ENCODE results near the gene ADIPOR2. TPM values are rescaled to one million over a fixed set of nuclear protein-coding genes. Genes with fewer than 3 reads are reported as not detected.

The ADIPOR2 gene
- total RNA-seq, 2 experiments from 2014 or later: 43.8 to 47.3 TPM

DNA sequence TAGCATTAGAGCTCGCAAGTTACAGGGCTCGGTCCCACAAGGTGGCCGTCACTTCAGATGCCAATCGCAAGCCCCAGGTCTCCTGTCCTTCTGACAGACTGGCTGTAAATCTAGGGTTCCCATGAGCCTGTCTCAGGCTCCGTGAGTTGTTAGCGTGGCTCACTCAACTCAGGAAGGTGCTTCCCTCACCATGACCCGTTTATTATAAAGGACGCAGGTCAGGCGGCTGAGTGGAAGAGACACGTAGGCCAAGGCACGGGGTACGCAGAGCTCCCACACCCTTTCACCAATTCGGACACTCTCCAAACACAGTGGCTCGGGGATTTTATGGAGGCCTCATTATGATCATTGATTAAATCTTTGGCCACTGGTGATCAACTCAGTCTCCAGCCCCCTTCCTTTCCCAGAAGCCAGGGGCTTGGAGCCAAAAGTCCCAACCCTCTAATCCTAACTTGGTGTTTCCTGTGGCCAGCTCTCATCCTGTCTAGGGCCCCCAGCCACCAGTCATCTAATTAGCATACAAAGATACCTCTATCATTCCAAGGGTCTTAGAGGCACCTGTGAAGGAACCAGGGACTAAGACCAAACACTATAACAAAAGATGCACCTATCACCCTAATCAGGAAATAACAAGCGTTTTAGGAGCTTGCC lies 103.7 kb downstream of the ADIPOR2 start:
- intact Hi-C loops (cut with micrococcal nuclease): loop anchor here (5.0 kb wide), 2 partner anchors 498 to 788 kb away; no protein-coding TSS in a partner anchor
- POLR2A ChIA-PET: interaction anchor here (1.2 to 2.3 kb wide), 2 partner anchors 119 to 145 kb away, joined by 3 to 9 read pairs; no protein-coding TSS in a partner anchor
- CTCF ChIA-PET: interaction anchor here (1.3 to 9.8 kb wide), 5 partner anchors 133 to 165 kb away, joined by 5 to 498 read pairs (median 9); partner anchors contain the start of gene WNT5B
- H3K4me3 Mint-ChIP-seq: no peak overlapping the region
- H3K9me3 Mint-ChIP-seq: no peaks in the 10 kb centered on the region
- no peaks in the 10 kb centered on the region for H3K36me3 Mint-ChIP-seq
- H3K27me3 Mint-ChIP-seq: no peaks in the 10 kb centered on the region
- H3K27ac Mint-ChIP-seq: no peak overlapping the region
- DNase-seq: no peak
- H3K4me1 Mint-ChIP-seq (ENCODE audit: low read depth): peaks cover 18% of the 10 kb centered on the region

DNA sequence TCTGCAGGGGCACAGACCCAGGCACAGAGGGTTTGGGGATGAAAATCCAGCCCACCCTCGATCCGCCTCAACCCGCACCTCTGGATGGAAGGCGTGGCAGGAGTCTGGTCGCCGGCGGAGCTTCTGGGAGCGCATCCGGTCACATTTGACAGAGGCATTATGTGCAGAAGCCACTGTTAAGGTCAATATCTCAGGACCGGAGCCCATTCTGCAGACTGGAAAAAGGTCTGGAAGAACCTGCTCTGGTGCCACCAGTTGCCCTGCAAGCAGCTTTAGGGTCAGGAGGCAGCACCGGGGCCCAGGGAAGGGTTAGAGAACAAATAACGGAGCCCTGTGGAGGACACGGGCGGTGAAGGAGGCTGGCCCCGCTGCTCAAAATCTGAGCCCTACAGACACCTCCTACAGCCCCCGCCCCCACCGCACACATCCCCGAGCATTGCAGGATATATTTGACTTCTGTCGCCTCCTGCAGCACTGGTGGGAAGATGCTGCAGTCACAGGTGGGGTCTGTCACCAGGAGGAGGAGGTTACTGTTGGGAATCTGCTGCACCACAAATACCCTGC lies 104.4 kb downstream of the ADIPOR2 start:
- CTCF ChIA-PET: interaction anchor here (0.9 to 9.8 kb wide), 8 partner anchors 105 to 199 kb away, joined by 3 to 498 read pairs (median 6); partner anchors contain the start of genes ADIPOR2 and WNT5B
- DNase-seq: no peak
- intact Hi-C loops (cut with micrococcal nuclease): loop anchor here (5.0 kb wide), 2 partner anchors 497 to 787 kb away; no protein-coding TSS in a partner anchor

DNA sequence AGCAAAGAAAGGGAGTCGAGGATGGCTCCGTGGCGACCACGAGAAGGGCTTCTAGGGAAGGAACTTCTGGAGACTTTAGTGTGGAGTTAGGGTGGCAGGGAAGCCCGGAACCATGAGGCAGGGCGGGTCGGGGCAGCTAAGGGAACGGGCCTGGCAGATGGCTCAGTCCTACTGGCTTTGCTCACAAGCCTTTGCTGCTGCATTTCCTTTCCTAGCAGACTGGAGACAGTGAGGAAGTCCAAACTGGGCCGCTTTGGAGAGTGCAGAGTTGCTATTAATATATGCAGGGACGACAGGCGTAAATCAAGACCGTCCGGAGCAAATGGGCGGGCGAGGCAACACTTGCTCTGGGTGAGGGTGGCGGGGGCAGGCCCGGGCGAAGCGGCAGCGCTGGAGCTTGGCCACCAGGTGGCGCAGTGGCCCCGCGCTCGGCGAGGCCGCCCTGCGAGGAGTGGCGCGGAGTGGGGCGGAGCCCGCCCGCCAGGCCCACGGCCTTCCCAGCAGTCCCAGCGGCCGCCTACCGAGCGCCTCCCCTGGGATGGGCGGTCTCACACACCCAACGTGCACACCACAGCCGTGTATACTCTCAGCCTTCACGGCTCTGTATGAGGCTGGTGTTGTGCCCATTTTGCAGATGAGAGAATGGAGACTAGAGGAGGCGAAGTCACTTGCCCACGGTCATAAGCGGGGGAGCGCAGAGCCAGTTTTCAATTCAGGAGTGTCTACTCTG lies 105.1 kb downstream of the ADIPOR2 start:
- peak; percentile 96 for DNase-seq
- Mint-ChIP-seq H3K4me3 (peak overlapping the region; percentile 82), H3K4me1 (ENCODE audit: low read depth) (peaks cover 15% of the 10 kb centered on the region), H3K36me3 (no peaks in the 10 kb centered on the region), H3K27me3 (no peaks in the 10 kb centered on the region), H3K9me3 (no peaks in the 10 kb centered on the region), H3K27ac (peak overlapping the region; percentile 92)
- CTCF ChIA-PET: interaction anchor here (0.9 to 9.8 kb wide), 8 partner anchors 105 to 198 kb away, joined by 3 to 498 read pairs (median 6); partner anchors contain the start of genes ADIPOR2 and WNT5B
- intact Hi-C loops (cut with micrococcal nuclease): loop anchor here (1.0 to 5.0 kb wide), 6 partner anchors 8 to 786 kb away; no protein-coding TSS in a partner anchor
- POLR2A ChIA-PET: interaction anchor here (0.7 to 2.3 kb wide), 2 partner anchors 64 to 144 kb away, joined by 3 to 9 read pairs; no protein-coding TSS in a partner anchor

More for the DNA sequence above, 104.4 kb downstream of the ADIPOR2 start:
- Mint-ChIP-seq H3K4me3 (peak overlapping the region; percentile 82), H3K36me3 (no peaks in the 10 kb centered on the region), H3K27ac (peak overlapping the region; percentile 16), H3K4me1 (ENCODE audit: low read depth) (peaks cover 18% of the 10 kb centered on the region), H3K9me3 (no peaks in the 10 kb centered on the region), H3K27me3 (no peaks in the 10 kb centered on the region)
- POLR2A ChIA-PET: interaction anchor here (0.7 to 2.3 kb wide), 3 partner anchors 64 to 145 kb away, joined by 3 to 9 read pairs (median 3); no protein-coding TSS in a partner anchor

DNA sequence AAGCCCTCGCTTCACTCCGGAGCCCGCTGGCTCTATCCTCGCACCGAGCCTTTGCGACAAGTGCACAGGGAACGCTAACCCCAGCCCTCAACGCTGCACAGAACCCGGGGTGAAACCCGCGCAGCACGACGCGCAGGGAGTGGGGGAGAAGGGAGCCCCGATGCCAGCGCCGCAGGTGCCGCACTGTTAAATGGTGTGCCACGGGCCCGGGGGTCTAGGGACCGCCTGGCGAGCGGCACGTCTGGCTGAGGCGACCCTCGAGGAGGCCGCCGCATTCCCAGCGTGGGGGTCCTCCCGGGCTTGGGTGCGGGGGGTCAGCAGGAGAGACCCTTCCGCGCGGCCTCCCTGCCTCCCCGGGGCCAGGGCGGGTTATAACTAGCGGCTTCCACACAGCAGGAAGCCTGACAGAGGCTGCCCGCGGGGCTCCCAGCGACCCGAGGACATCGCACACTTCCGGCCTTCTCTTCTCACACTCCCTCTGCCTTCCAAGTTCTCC lies 105.7 kb downstream of the ADIPOR2 start:
- Mint-ChIP-seq H3K9me3 (no peaks in the 10 kb centered on the region), H3K4me1 (ENCODE audit: low read depth) (peaks cover 9% of the 10 kb centered on the region)
- CTCF ChIA-PET: interaction anchor here (1.0 to 9.8 kb wide), 6 partner anchors 106 to 161 kb away, joined by 3 to 498 read pairs (median 7); partner anchors contain the start of gene ADIPOR2

DNA sequence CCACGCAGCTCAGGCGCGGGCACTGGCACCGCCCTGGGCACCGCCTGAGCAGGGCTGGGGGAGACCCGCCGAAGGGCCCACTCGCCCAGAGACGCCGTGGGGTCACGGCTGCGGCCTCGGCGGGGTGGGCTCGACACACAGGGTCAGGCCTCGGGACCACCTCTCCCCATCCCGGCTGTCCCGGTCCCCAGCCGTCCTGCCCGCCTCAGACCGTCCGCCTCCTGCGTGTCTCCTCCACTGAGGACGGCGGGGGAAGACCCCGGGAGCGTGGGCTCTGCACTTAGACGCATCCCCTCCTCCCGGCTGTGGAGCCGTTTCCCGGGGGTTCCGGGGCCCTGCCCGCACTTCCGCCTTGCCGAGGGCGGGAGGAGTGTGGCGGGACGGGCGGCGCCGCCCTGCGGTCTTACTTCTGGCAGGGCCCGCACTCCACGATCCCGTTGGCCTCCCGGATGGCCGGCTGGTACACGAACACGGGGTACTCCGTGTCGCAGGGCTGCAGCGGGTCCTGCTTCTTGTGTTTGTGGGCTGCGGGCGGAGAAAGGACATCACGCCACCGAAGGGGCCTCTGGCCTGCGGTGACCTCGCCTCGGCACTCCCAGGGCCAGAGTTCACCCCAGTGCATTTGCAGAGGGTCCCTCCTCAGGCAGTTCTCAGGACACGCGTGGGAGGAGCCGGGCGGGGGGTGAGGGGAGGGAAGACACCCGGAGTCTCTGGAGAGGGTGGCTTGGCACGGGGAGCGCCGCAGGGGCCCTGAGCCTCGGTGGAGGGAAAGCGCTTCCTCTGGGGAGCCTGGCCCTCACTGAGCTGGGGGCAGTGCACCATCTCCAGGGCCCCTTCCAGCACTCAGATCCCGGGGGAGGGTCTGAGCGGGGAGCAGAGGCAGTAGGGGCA lies 106.4 kb downstream of the ADIPOR2 start:
- H3K4me3 Mint-ChIP-seq: peak overlapping the region; percentile 82
- intact Hi-C loops (cut with micrococcal nuclease): loop anchor here (2.0 to 5.0 kb wide), 4 partner anchors 16 to 785 kb away; no protein-coding TSS in a partner anchor
- peak; percentile 73 for DNase-seq
- H3K36me3 Mint-ChIP-seq: no peaks in the 10 kb centered on the region
- H3K27me3 Mint-ChIP-seq: no peaks in the 10 kb centered on the region
- CTCF ChIA-PET: interaction anchor here (2.0 to 9.8 kb wide), 5 partner anchors 107 to 162 kb away, joined by 4 to 498 read pairs (median 21); partner anchors contain the start of gene ADIPOR2
- no peaks in the 10 kb centered on the region for H3K9me3 Mint-ChIP-seq
- POLR2A ChIA-PET: interaction anchor here (2.3 kb wide), 1 partner anchor 143 kb away, joined by 9 read pairs; no protein-coding TSS in a partner anchor
- peaks cover 5% of the 10 kb centered on the region for H3K4me1 Mint-ChIP-seq (ENCODE audit: low read depth)
- H3K27ac Mint-ChIP-seq: peak overlapping the region; percentile 83

More for the DNA sequence above, 105.7 kb downstream of the ADIPOR2 start:
- POLR2A ChIA-PET: interaction anchor here (2.3 kb wide), 1 partner anchor 143 kb away, joined by 9 read pairs; no protein-coding TSS in a partner anchor
- Mint-ChIP-seq H3K27me3 (no peaks in the 10 kb centered on the region), H3K27ac (peak overlapping the region; percentile 92), H3K36me3 (no peaks in the 10 kb centered on the region), H3K4me3 (peak overlapping the region; percentile 82)
- intact Hi-C loops (cut with micrococcal nuclease): loop anchor here (1.0 to 5.0 kb wide), 6 partner anchors 8 to 786 kb away; no protein-coding TSS in a partner anchor
- DNase-seq: peak; percentile 64

DNA sequence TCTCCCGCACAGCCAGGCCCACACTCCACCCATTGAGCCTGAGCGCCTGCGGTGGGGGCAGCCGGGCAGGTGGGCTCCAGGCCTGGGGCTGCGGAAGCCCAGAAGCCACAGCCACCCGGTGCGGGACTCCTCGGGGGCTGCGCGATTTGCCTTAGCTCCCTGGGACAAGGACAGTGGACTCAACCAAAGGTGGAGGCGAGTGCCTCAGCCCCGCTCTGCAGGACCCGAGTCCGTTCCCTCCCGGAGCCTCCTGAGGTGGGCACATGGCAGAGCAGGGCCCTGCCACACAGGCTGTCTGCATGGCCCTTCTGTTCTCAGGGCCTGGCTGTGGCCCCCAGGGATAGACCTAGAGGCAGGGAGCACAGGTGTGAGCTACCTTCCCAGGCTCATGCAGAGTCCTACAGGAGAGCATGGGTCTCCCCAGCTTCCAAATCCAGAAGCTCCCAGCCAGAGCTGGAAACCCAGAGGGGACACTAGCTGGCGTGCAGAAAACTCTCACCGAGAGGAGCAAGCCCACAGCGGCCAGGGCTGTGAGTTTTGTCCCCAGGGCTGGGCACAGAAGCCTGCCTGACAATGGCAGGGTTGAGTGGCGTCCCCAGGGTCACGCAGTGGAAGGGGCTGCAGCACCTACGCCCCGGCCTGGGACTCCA lies 107.2 kb downstream of the ADIPOR2 start:
- ChIA-PET CTCF (interaction anchor here (1.6 to 3.0 kb wide), 2 partner anchors 141 to 145 kb away, joined by 4 to 21 read pairs; no protein-coding TSS in a partner anchor), POLR2A (interaction anchor here (0.7 kb wide), 1 partner anchor 8 kb away, joined by 3 read pairs; no protein-coding TSS in a partner anchor)
- Mint-ChIP-seq H3K4me1 (ENCODE audit: low read depth) (peaks cover 5% of the 10 kb centered on the region), H3K36me3 (no peaks in the 10 kb centered on the region), H3K27ac (no peak overlapping the region), H3K4me3 (no peak overlapping the region), H3K27me3 (no peaks in the 10 kb centered on the region), H3K9me3 (no peaks in the 10 kb centered on the region)
- DNase-seq: no peak
- intact Hi-C loops (cut with micrococcal nuclease): loop anchor here (2.0 to 5.0 kb wide), 4 partner anchors 15 to 784 kb away; no protein-coding TSS in a partner anchor

DNA sequence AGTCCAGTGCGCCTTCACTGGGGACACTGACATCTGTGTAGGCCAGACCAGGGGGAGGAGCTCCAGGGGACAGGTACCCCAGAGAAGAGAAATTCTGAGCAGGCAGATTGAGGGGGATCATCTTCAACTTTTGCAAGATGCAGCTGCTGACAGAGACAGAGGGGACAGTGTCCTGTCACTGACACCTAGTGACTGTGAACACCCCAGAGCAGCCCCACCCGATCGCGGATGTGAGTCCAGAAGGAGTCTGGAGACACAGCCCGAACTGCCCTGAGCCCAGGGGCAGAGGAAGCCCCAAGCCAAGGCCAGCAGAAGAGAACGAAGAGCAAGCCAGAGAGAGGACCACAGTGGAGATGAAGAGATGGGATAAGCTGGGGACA lies 107.8 kb downstream of the ADIPOR2 start:
- Mint-ChIP-seq H3K4me1 (ENCODE audit: low read depth) (peaks cover 5% of the 10 kb centered on the region), H3K27me3 (no peaks in the 10 kb centered on the region), H3K4me3 (no peak overlapping the region), H3K9me3 (no peaks in the 10 kb centered on the region), H3K36me3 (no peaks in the 10 kb centered on the region), H3K27ac (no peak overlapping the region)
- no peak for DNase-seq
- CTCF ChIA-PET: interaction anchor here (1.6 to 3.0 kb wide), 2 partner anchors 141 to 145 kb away, joined by 4 to 21 read pairs; no protein-coding TSS in a partner anchor
- POLR2A ChIA-PET: interaction anchor here (0.7 kb wide), 1 partner anchor 8 kb away, joined by 3 read pairs; no protein-coding TSS in a partner anchor
- intact Hi-C loops (cut with micrococcal nuclease): loop anchor here (5.0 kb wide), 2 partner anchors 494 to 784 kb away; no protein-coding TSS in a partner anchor

DNA sequence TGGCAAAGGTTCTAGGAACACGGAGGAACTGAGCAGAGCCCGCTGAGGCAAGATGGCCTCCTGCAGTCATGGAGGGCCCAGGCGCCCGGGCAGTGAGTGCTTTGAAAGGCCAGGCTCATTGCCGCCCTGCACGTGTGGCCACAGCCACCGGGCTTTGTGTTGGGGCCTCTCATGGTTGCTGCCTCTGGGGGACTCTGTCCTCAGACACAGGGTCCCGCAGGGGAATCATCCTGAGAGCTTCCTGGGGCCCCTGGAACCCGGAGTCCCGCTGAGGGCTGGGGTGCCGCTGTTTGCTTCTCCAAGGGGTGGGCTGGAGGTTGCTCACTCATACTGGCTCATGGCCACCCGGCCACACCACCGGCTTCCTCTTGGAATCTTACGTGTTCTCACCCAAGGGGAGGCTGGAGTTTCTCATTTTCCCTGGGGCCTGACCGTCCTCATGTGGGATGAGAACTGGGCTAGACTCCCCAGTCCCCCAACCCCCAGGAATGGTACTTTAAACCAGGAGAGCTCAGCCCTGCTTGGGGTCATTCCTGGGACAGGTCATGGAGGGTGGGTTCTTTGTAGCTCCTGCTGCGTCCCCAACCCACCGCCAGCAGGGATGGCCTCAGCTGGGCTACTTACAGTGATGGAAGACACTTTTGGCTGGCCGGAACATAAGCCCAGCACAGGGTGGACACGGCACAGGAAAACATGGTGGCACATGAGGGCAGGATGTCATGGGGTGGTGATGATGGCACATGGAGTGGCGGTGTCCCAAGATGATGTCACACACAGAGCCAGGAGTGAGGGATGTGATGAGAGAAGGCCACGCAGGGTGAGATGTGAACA lies 108.4 kb downstream of the ADIPOR2 start:
- POLR2A ChIA-PET: no interaction called here
- no peak overlapping the region for H3K27ac Mint-ChIP-seq
- no peaks in the 10 kb centered on the region for H3K36me3 Mint-ChIP-seq
- CTCF ChIA-PET: interaction anchor here (1.6 to 3.0 kb wide), 2 partner anchors 140 to 146 kb away, joined by 4 to 21 read pairs; no protein-coding TSS in a partner anchor
- no peak overlapping the region for H3K4me3 Mint-ChIP-seq
- no peak for DNase-seq
- intact Hi-C loops (cut with micrococcal nuclease): loop anchor here (5.0 kb wide), 2 partner anchors 493 to 783 kb away; no protein-coding TSS in a partner anchor
- no peaks in the 10 kb centered on the region for H3K9me3 Mint-ChIP-seq
- no peaks in the 10 kb centered on the region for H3K27me3 Mint-ChIP-seq
- H3K4me1 Mint-ChIP-seq (ENCODE audit: low read depth): peaks cover 5% of the 10 kb centered on the region

DNA sequence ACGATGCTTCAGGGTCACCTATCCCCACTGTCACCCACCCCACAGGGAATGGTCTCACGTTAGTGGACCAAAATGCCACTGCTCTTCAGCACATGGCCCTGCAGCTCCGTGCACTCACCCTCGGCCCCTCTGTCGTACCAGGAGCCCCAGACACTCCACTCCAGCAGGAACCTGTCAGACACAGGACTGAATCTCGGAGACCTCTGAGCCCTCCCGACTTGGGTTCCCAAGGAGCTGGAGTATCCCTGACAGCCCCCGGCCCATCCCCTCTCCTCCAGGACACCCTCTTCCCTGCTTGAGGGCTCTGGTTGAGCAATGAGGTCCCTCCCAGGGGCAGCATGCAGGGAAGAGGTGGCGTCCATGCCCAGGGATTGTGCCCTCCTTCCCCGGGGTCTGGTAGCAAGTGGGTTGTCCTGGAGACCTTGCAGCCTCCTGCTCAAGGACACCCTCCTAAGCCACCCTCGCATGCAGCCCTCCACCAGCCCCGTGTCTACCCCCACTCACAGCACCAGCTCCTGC lies 109.1 kb downstream of the ADIPOR2 start:
- intact Hi-C loops (cut with micrococcal nuclease): loop anchor here (5.0 kb wide), 2 partner anchors 492 to 782 kb away; no protein-coding TSS in a partner anchor
- H3K9me3 Mint-ChIP-seq: no peaks in the 10 kb centered on the region
- CTCF ChIA-PET: interaction anchor here (1.6 to 3.0 kb wide), 3 partner anchors 9 to 147 kb away, joined by 4 to 21 read pairs (median 7); no protein-coding TSS in a partner anchor
- no peak overlapping the region for H3K4me3 Mint-ChIP-seq
- no peaks in the 10 kb centered on the region for H3K36me3 Mint-ChIP-seq
- peaks cover 10% of the 10 kb centered on the region for H3K4me1 Mint-ChIP-seq (ENCODE audit: low read depth)
- POLR2A ChIA-PET: no interaction called here
- DNase-seq: no peak
- H3K27me3 Mint-ChIP-seq: no peaks in the 10 kb centered on the region
- no peak overlapping the region for H3K27ac Mint-ChIP-seq

Measured in activated CD4-positive, alpha-beta memory T cell treated with anti-CD3 and anti-CD28 coated beads for 36 hours (primary cell).